Vein endothelial cell (primary cell): ENCODE results near the gene GET4. TPM values are rescaled to one million over a fixed set of nuclear protein-coding genes. Genes with fewer than 3 reads are reported as not detected.

Source experiments
- total RNA-seq: library from RNA; depleted of rRNA; stranded (reverse); fragments of >200 nt; gene quantifications from 2 replicates; pipeline ENCODE4 v1.2.3, GENCODE V29; 2012

GET4 gene
- total RNA-seq = 27.5 and 34.9 TPM in 2 replicates

GRCh38 chr7:876077-876971 lies at the start of gene GET4:
Gene GET4 (plus strand): TSS chr7:876554. CDS start chr7:876646, 92 bp downstream.

GRCh38 chr7:832167-832967 lies 44.0 kb upstream of the GET4 start, which contains the start of gene SUN1:
Gene SUN1 (plus strand): TSS chr7:832476. CDS start chr7:832525, 49 bp downstream.

Other genes starting within 250 kb of the GET4 start
- gene DNAAF5, start 149.9 kb upstream of the GET4 start, total RNA-seq = 48.1 and 55.5 TPM in 2 replicates
- gene PRKAR1B, start 149.3 kb upstream of the GET4 start, total RNA-seq = 35.1 and 39.5 TPM in 2 replicates
- 113 and 234 TPM in 2 replicates for gene SUN1, start 44.1 kb upstream of the GET4 start, total RNA-seq
- 0.65 and 1.4 TPM in 2 replicates for gene ADAP1, start 78.1 kb downstream of the GET4 start, total RNA-seq
- 9.3 and 9.5 TPM in 2 replicates for gene COX19, start 99.0 kb downstream of the GET4 start, total RNA-seq
- not detected in 2 replicates for gene CYP2W1, start 106.6 kb downstream of the GET4 start, total RNA-seq
- 13.5 and 29.4 TPM in 2 replicates for gene GPR146, start 168.0 kb downstream of the GET4 start, total RNA-seq
- 2.3 and 4.5 TPM in 2 replicates for gene GPER1, start 211.6 kb downstream of the GET4 start, total RNA-seq